ENCODE results near the gene FUNDC2.

FUNDC2 gene

GRCh38 chrX:155023907-155024833 is 2.5 kb upstream of the FUNDC2 start:
- H3K4me1 ChIP-seq (ENCODE audit: control insufficient read depth, insufficient read depth, low read length): peaks cover 7% of the 10 kb centered on the region; the same call in 1 of the 2 replicates
- H3K27ac ChIP-seq (ENCODE audit: low read depth, low read length): no peak overlapping the region
- no peaks in the 10 kb centered on the region for H3K27me3 ChIP-seq (ENCODE audit: control insufficient read depth, insufficient read depth, low read length)
- H3K36me3 ChIP-seq (ENCODE audit: control insufficient read depth, insufficient read depth, low read length): no peaks in the 10 kb centered on the region
- peaks cover 20% of the 10 kb centered on the region; the same call in 1 of the 2 replicates for H3K9me3 ChIP-seq (ENCODE audit: control insufficient read depth, insufficient read depth, low read length)
- no peak overlapping the region for H3K4me3 ChIP-seq (ENCODE audit: low read depth, low read length)
- H3K9ac ChIP-seq (ENCODE audit: low read depth, low read length): no peak overlapping the region

- H3K27me3 ChIP-seq (ENCODE audit: control insufficient read depth, insufficient read depth, low read length): no peaks in the 10 kb centered on the region
- H3K9ac ChIP-seq (ENCODE audit: low read depth, low read length): peak overlapping the region; percentile 72
- peak overlapping the region; percentile 94 for H3K27ac ChIP-seq (ENCODE audit: low read depth, low read length)
Observed at GRCh38 chrX:155026420-155026726, 271 bp upstream of the FUNDC2 start.

GRCh38 chrX:155027509-155028066 is 944 bp downstream of the FUNDC2 start:
- Histone ChIP-seq H3K27me3 (ENCODE audit: control insufficient read depth, insufficient read depth, low read length) (no peaks in the 10 kb centered on the region), H3K36me3 (ENCODE audit: control insufficient read depth, insufficient read depth, low read length) (no peaks in the 10 kb centered on the region), H3K27ac (ENCODE audit: low read depth, low read length) (peak overlapping the region; percentile 94), H3K4me1 (ENCODE audit: control insufficient read depth, insufficient read depth, low read length) (peaks cover 7% of the 10 kb centered on the region; the same call in 1 of the 2 replicates), H3K9me3 (ENCODE audit: control insufficient read depth, insufficient read depth, low read length) (peaks cover 13% of the 10 kb centered on the region; the same call in 1 of the 2 replicates), H3K4me3 (ENCODE audit: low read depth, low read length) (peak overlapping the region; percentile 76), H3K9ac (ENCODE audit: low read depth, low read length) (peak overlapping the region; percentile 90)

More at GRCh38 chrX:155026420-155026726, 271 bp upstream of the FUNDC2 start:
- Histone ChIP-seq H3K4me3 (ENCODE audit: low read depth, low read length) (peak overlapping the region; percentile 76), H3K4me1 (ENCODE audit: control insufficient read depth, insufficient read depth, low read length) (peaks cover 7% of the 10 kb centered on the region; the same call in 1 of the 2 replicates), H3K9me3 (ENCODE audit: control insufficient read depth, insufficient read depth, low read length) (peaks cover 18% of the 10 kb centered on the region; the same call in 1 of the 2 replicates), H3K36me3 (ENCODE audit: control insufficient read depth, insufficient read depth, low read length) (no peaks in the 10 kb centered on the region)

GRCh38 chrX:155028129-155028528 is 1.5 kb downstream of the FUNDC2 start:
- Histone ChIP-seq H3K9ac (ENCODE audit: low read depth, low read length) (no peak overlapping the region), H3K36me3 (ENCODE audit: control insufficient read depth, insufficient read depth, low read length) (no peaks in the 10 kb centered on the region), H3K9me3 (ENCODE audit: control insufficient read depth, insufficient read depth, low read length) (peaks cover 13% of the 10 kb centered on the region; the same call in 1 of the 2 replicates), H3K4me3 (ENCODE audit: low read depth, low read length) (peak overlapping the region; percentile 76), H3K4me1 (ENCODE audit: control insufficient read depth, insufficient read depth, low read length) (peaks cover 7% of the 10 kb centered on the region; the same call in 1 of the 2 replicates), H3K27me3 (ENCODE audit: control insufficient read depth, insufficient read depth, low read length) (no peaks in the 10 kb centered on the region), H3K27ac (ENCODE audit: low read depth, low read length) (peak overlapping the region; percentile 94)

GRCh38 chrX:155028877-155029291 is 2.2 kb downstream of the FUNDC2 start:
- Histone ChIP-seq H3K27me3 (ENCODE audit: control insufficient read depth, insufficient read depth, low read length) (no peaks in the 10 kb centered on the region), H3K9ac (ENCODE audit: low read depth, low read length) (no peak overlapping the region), H3K4me1 (ENCODE audit: control insufficient read depth, insufficient read depth, low read length) (peaks cover 7% of the 10 kb centered on the region; the same call in 1 of the 2 replicates), H3K27ac (ENCODE audit: low read depth, low read length) (no peak overlapping the region), H3K4me3 (ENCODE audit: low read depth, low read length) (no peak overlapping the region), H3K9me3 (ENCODE audit: control insufficient read depth, insufficient read depth, low read length) (peaks cover 18% of the 10 kb centered on the region), H3K36me3 (ENCODE audit: control insufficient read depth, insufficient read depth, low read length) (0 out of 2 replicates have a peak, but pooled peaks cover 2% of the 10 kb centered on the region)

- H3K36me3 ChIP-seq (ENCODE audit: control insufficient read depth, insufficient read depth, low read length): peaks cover 6% of the 10 kb centered on the region; the same call in 1 of the 2 replicates
- peaks cover 7% of the 10 kb centered on the region; the same call in 1 of the 2 replicates for H3K4me1 ChIP-seq (ENCODE audit: control insufficient read depth, insufficient read depth, low read length)
- peaks cover 39% of the 10 kb centered on the region for H3K9me3 ChIP-seq (ENCODE audit: control insufficient read depth, insufficient read depth, low read length)
- H3K27ac ChIP-seq (ENCODE audit: low read depth, low read length): no peak overlapping the region
- H3K27me3 ChIP-seq (ENCODE audit: control insufficient read depth, insufficient read depth, low read length): no peaks in the 10 kb centered on the region
- no peak overlapping the region for H3K4me3 ChIP-seq (ENCODE audit: low read depth, low read length)
- no peak overlapping the region for H3K9ac ChIP-seq (ENCODE audit: low read depth, low read length)
Observed at GRCh38 chrX:155031657-155032056, 5.0 kb downstream of the FUNDC2 start.

- peaks cover 51% of the 10 kb centered on the region for H3K9me3 ChIP-seq (ENCODE audit: control insufficient read depth, insufficient read depth, low read length)
- no peak overlapping the region for H3K9ac ChIP-seq (ENCODE audit: low read depth, low read length)
- H3K36me3 ChIP-seq (ENCODE audit: control insufficient read depth, insufficient read depth, low read length): peaks cover 6% of the 10 kb centered on the region; the same call in 1 of the 2 replicates
- no peak overlapping the region for H3K4me3 ChIP-seq (ENCODE audit: low read depth, low read length)
- H3K4me1 ChIP-seq (ENCODE audit: control insufficient read depth, insufficient read depth, low read length): no peaks in the 10 kb centered on the region
- H3K27me3 ChIP-seq (ENCODE audit: control insufficient read depth, insufficient read depth, low read length): no peaks in the 10 kb centered on the region
- no peak overlapping the region for H3K27ac ChIP-seq (ENCODE audit: low read depth, low read length)
Observed at GRCh38 chrX:155035688-155036087, 9.0 kb downstream of the FUNDC2 start.

- Histone ChIP-seq H3K9me3 (ENCODE audit: control insufficient read depth, insufficient read depth, low read length) (peaks cover 28% of the 10 kb centered on the region), H3K27ac (ENCODE audit: low read depth, low read length) (no peak overlapping the region), H3K4me1 (ENCODE audit: control insufficient read depth, insufficient read depth, low read length) (no peaks in the 10 kb centered on the region), H3K36me3 (ENCODE audit: control insufficient read depth, insufficient read depth, low read length) (no peaks in the 10 kb centered on the region), H3K27me3 (ENCODE audit: control insufficient read depth, insufficient read depth, low read length) (no peaks in the 10 kb centered on the region), H3K4me3 (ENCODE audit: low read depth, low read length) (no peak overlapping the region), H3K9ac (ENCODE audit: low read depth, low read length) (no peak overlapping the region)
Observed at GRCh38 chrX:155046129-155046810, 19.6 kb downstream of the FUNDC2 start.

- Histone ChIP-seq H3K9ac (ENCODE audit: low read depth, low read length) (no peak overlapping the region), H3K36me3 (ENCODE audit: control insufficient read depth, insufficient read depth, low read length) (no peaks in the 10 kb centered on the region), H3K9me3 (ENCODE audit: control insufficient read depth, insufficient read depth, low read length) (peaks cover 34% of the 10 kb centered on the region), H3K27me3 (ENCODE audit: control insufficient read depth, insufficient read depth, low read length) (no peaks in the 10 kb centered on the region), H3K4me1 (ENCODE audit: control insufficient read depth, insufficient read depth, low read length) (no peaks in the 10 kb centered on the region), H3K27ac (ENCODE audit: low read depth, low read length) (no peak overlapping the region), H3K4me3 (ENCODE audit: low read depth, low read length) (no peak overlapping the region)
Observed at GRCh38 chrX:155046811-155047528, 20.3 kb downstream of the FUNDC2 start.

GRCh38 chrX:155048977-155049619 is 22.5 kb downstream of the FUNDC2 start:
- Histone ChIP-seq H3K27me3 (ENCODE audit: control insufficient read depth, insufficient read depth, low read length) (no peaks in the 10 kb centered on the region), H3K4me3 (ENCODE audit: low read depth, low read length) (no peak overlapping the region), H3K9me3 (ENCODE audit: control insufficient read depth, insufficient read depth, low read length) (peaks cover 32% of the 10 kb centered on the region), H3K9ac (ENCODE audit: low read depth, low read length) (no peak overlapping the region), H3K36me3 (ENCODE audit: control insufficient read depth, insufficient read depth, low read length) (no peaks in the 10 kb centered on the region), H3K4me1 (ENCODE audit: control insufficient read depth, insufficient read depth, low read length) (no peaks in the 10 kb centered on the region), H3K27ac (ENCODE audit: low read depth, low read length) (no peak overlapping the region)
